ENCODE measurements around the gene ASAP3.
"Not testable (repeated sequence)": the region's sequence is repeated elsewhere in the genome, so short reads cannot be mapped to it uniquely, and the experiment has no call there.

ASAP3 gene

DNA sequence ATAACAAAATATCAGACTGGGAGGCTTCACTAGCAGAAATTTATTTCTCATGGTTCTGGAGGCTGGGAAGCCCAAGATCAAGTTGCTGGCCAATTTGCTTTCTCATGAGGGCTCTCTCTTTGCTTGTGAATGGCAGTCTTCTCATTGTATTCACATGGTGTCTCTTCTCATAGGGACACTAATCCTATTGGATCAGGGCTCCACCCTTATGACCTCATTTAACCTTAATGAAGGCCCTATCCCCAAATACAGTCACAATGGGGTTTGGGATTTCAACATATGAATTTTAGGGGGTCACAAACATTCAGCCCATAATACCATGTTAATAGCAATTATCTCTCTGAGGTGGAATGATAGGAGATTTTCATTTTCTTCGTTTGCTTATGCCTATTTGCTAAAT is 84.8 kb downstream of the ASAP3 start:
- no peak for DNase-seq (ENCODE audit: low read depth in 3 of 3, low spot score in 1 of 3)

DNA sequence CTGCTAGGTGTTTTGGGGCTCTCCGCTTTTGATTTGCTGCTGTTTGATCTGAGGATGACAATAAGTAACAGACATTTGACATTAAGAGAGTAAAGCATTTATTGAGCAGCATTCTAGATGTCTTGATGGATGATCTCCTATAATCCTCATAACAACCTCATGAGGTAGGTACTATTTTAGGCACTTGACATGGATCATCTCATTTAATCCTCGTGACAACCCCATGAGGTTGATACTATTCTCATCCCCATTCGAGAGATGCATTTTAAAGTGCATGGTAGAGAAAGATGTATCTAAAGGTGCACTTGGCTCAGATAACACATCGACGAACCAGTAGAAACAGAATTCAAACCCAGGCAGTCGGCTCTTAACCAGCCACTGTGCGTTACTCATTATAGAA is 86.1 kb downstream of the ASAP3 start:
- DNase-seq (ENCODE audit: low read depth in 3 of 3, low spot score in 1 of 3): no peak

DNA sequence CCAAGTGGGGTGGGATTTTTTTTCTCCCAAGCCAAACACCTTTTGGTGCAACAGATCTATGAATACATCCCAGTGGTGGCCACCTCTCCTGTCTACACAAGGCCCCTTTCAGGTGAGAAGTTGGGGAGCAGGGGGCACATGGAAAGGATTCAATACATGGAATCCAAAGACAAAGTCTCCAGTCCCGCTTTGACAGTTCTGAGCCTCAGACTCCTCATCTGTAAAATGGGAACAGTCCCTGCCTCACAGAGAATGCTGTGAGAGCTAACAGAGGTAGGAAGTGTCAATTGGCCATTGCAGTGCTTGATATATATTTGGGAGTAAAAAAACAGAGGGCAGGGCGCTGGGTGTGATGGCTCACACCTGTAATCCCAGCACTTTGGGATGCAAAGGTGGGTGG is 87.6 kb downstream of the ASAP3 start:
- DNase-seq (ENCODE audit: low read depth in 3 of 3, low spot score in 1 of 3): no peak

DNA sequence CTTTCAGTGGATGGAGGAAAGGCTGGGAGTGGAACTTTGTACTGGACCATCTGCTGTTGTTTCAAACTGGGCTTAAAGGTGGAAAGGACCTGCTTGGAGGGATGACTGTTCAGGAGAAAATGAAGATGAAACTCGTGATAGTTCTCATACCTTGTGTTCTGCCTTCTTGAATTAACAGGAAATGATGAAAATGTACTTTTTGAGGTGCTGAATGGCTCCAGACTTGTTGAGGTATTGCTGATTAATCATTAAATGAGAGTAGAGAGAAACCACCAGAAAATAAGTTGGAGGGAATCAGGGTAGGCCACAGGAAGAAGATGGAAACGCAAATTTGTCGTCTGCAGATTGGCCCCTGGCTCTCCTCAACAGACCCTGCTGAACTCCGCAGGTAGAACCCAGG is 88.1 kb downstream of the ASAP3 start:
- no peak for DNase-seq (ENCODE audit: low read depth in 3 of 3, low spot score in 1 of 3)

DNA sequence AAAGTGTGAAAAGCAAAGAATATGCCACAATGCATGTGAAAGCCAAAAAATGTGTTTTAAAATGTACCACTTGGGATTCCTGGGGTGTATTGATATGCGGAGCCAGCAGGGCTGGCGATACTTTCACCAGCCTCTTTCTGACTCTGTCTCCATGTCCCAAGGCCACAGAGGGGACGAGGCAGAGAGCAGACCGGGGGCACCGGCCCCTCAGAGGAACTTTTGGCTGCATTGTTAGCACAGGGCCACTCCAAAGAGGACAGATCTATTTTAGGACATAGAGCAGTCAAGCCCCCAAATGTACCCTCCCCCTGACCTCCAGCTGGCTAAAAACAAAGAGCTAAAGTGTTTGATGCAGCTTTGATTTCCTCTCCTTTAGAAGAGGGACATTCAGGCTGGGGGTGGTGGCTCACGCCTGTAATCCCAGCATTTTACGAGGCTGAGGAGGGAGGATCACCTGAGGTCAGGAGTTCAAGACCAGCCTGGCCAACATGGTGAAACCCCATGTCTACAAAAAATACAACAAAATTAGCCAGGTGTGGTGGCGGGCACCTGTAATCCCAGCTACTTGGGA is 88.7 kb downstream of the ASAP3 start:
- no peak for DNase-seq (ENCODE audit: low read depth in 3 of 3, low spot score in 1 of 3)

DNA sequence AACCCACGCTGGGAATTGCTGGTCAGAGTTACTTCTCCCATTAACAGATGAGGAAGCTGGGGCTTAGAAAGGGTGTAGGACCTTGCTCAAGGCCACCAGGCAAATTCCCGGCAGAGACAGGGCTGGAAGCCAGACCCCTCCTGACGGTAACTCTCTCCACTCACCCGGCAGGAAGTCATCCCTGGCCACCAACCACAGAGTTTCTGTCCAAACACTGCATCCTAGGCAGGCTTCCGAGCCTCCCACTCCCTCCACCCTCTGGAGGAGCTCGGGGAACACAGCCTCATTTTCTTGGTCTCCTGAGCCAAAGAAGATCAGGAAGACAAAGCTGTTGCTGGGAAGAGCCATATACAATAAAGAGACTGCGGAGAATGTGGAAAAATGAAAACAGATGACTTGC is 89.3 kb downstream of the ASAP3 start:
- no peak for DNase-seq (ENCODE audit: low read depth in 3 of 3, low spot score in 1 of 3)

GRCh38 chr1:23394181-23394580 is 89.8 kb downstream of the ASAP3 start:
- DNase-seq (ENCODE audit: low read depth in 3 of 3, low spot score in 1 of 3): no peak

GRCh38 chr1:23393706-23394105 is 90.3 kb downstream of the ASAP3 start:
- DNase-seq (ENCODE audit: low read depth in 3 of 3, low spot score in 1 of 3): no peak

DNA sequence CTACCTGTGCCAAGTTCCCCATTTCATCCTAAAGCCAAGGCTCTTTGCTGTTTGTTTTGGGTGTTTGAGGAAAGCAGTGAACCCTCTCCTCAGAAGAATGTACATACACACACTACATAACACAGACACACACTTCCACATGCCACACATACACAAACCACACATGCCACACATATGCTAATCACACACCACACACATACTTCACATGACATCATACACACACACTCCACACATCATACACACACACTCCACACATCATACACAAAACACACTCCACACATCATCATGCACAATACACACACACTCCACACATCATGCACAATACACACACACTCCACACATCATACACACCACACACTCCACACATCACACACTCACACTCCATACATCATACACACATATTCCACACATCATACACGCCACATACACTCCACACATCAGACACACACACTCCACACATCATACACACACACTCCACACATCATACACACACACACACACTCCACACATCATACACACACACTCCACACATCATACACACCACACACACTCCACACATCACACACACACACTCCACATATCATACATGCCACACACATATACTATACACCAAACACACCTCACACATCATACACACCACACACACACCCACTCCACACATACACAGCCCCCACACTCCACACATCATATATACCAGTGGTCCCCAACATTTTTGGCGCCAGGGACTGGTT is 91.7 kb downstream of the ASAP3 start:
- no peak for DNase-seq (ENCODE audit: low read depth in 3 of 3, low spot score in 1 of 3)

DNA sequence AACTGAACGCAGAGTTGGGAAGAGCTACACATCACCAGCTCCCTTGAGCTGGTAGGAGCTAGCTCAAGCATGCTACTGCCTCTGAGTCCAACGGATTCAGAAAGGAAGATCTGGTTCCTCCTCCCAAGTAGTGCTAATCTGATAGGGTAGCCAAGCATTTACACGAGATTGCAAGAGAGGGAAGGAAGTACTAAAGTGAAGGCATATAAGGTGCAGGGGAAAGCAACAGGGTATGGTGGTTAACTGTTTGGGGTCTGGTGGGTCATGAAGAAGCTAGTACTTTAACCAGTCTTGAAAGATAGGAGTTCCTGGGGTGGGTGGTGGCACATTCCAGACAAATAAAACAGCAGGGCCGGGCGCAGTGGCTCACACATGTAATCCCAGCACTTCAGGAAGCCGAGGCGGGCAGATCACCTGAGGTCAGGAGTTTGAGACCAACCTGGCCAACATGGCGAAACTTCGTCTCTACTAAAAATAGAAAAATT is 94.1 kb downstream of the ASAP3 start:
- DNase-seq (ENCODE audit: low read depth in 3 of 3, low spot score in 1 of 3): no peak

GRCh38 chr1:23387494-23387893 is 96.5 kb downstream of the ASAP3 start:
- no peak for DNase-seq (ENCODE audit: low read depth in 3 of 3, low spot score in 1 of 3)

- DNase-seq (ENCODE audit: low read depth in 3 of 3, low spot score in 1 of 3): no peak
Measured at GRCh38 chr1:23385119-23385621, 98.8 kb downstream of the ASAP3 start.

DNA sequence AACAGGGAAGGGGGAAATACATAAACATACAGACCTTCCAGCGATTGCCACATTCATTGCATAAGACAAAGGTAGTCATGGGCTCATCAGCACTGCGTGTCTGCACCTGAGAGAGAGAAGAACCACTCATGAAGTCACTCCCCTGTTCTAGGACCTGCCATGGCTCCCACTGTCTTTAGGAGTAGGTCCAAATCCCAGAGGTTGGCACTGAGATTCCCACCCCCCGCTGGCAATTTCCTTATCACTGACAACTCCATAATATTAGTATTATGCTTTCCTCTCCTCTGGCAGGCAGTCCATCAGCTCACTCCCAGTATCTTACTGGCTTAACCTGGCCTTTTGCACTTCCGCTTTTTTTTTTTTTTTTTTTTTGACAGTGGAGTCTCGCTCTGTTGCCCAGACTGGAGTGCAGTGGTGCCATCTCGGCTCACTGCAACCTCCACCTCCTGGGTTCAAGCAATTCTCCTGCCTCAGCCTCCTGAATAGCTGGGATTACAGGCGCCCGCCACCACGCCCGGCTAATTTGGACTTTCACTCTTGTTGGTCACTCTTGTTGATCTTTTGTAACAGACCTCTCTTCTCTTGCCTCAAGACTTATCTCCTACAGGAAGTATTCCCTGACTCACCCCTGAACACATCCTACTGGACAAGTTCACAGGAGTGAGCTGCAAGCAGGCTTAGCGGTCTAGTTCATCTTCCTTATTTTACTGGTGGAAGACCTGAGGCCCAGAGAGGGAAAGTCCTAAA is 99.5 kb downstream of the ASAP3 start:
- no peak for DNase-seq (ENCODE audit: low read depth in 3 of 3, low spot score in 1 of 3)

DNA sequence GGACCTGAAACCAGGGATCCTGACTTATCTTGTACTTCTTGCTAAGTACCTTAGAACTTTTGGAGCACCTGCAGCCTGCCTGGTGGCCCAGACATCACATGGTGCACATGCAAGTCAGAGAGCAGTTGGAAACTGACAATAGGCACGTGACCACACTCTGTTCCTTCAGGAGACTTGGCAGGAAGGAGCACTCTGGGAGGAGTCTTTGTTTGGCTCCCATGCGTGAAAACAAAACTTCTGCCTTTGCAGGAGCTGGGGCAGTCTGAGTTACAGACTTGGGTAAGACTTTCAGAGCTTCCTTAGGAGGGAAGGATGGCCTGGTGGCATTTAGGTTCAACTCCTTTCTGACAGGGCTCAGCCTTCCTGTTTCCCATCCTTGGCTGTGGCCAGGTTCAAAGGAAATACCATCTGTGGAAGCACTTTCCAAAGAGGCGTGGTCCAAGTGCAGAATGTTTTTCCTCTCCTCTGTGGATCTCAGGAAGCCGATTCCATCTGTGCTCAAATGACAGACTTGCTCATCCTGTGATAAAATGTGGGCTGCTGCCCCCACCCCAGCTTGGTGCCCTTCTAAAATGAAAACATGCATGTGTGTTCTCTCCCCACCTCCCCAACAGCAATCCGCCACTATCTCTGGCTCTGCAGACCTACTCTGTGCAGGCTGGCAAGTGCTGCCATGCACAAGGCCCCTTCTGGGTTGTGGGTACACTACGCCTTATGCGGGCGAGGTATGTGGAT is 100.2 kb downstream of the ASAP3 start:
- no peak for DNase-seq (ENCODE audit: low read depth in 3 of 3, low spot score in 1 of 3)

DNA sequence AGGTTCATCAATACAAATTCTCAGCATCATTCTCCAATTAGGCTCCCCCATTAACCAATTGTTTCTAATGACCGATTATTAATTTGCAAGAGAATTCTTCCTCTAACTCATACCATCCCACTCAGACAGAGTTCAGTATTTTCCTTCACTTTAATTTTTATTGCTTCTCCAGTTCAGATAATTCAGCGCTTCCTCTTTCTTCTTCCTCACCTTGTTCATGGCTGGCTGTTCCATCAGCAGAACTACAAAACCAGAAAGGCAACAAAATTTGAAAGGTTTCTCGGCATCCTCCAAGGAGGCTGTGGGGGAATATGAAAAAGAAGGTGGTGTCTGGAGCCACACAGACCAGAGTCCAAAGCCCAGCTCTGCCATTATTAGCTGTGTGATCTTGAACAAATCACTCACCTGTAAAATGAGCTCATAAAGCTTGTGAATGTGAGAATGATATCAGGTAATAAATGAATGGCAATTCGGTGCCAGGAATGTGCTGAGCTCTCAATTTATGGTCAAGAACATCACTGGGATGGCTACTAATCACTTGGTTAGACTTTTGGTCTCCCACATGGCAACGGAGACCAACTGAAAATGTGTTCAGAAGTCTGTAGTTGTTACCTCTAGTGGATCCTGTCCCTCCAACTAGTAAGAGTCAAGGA is 102.6 kb downstream of the ASAP3 start:
- no peak for DNase-seq (ENCODE audit: low read depth in 3 of 3, low spot score in 1 of 3)

GRCh38 chr1:23380719-23381118 is 103.3 kb downstream of the ASAP3 start:
- DNase-seq (ENCODE audit: low read depth in 3 of 3, low spot score in 1 of 3): no peak

DNA sequence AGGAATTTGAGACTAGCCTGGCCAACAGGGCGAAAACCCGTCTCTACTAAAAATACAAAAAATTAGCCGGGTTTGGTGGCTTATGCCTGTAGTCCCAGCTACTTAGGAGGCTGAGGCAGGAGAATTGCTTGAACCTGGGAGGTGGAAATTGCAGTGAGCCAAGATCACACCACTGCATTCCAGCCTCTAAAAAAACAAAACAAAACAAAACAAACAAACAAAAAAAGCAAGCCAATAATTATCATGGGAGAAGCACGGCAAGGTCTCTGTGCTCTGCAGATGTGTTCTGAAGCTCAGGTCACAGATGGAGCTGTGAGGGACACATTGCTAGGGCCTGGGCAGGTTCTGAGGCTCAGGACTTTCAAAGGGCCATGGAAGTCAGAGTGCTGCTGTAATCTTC is 103.7 kb downstream of the ASAP3 start:
- not testable (repeated sequence) for DNase-seq (ENCODE audit: low read depth in 3 of 3, low spot score in 1 of 3)

All from stimulated activated CD4-positive, alpha-beta T cell treated with anti-CD3 and anti-CD28 coated beads, TNF-alpha, amount 100 ng/mL, for 1 hour (primary cell).